GM18526 (cell line): ENCODE results near the gene RALGAPA2.

Experiments used
- POLR2A ChIP-seq: IDR thresholded peaks from 3 replicates; pipeline ENCODE4 v1.6.1; 2011; ENCODE audit not compliant: insufficient read length; ENCODE audit errors: extremely low read depth

Gene RALGAPA2

DNA sequence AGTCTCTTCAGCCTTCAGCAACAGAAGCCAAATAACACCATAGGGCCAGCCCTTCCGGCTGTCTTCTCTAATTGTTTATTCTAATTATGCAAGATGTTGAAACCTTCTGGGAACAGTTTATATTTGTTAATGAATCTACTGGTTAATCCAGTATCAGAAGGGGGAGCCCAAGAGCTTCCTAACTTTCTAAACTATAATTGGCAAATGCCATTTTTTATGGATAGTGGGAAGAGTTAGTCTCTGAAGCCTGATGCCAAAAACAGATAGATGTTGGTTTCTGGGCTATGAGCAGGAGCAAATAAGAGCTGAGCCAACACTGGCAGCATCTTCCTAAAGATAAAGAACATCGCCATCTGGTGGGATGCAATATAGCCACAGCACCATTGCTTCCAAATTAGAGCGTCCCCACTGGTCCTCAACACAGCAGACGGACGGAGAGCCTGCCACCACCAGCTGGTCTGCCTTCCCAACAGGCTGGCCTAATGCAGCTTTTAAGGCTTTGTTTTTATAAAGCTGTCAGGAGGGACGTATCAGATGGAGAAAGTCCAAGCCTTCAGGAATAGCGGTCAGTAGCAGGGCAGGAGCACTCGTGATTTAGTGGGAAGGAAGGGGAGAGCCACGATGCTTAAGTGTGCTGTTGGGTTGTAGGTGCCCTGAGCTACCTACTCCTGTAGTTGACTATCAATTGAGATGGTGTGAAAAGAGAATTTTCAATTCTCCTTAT lies 118.8 kb downstream of the RALGAPA2 start:
- no peak for TF ChIP-seq POLR2A

DNA sequence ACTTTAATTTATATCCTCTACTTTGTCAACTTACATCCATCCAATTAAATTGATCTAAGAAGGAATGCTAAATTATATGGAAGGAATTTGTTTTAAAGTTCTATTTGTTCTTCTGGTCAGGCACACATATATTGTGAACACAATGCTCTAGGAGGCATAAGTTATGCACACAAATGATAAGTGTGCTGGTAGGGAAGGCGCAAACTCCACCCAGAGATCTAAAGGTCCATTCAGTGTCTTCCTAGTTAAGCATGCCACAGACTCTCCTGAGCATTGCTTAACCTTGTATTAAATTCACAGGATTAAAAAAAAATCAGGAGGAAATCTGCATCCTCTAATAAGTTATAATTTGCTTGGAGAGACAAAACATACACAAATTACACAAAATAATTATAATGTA lies 127.3 kb downstream of the RALGAPA2 start:
- no peak for TF ChIP-seq POLR2A

DNA sequence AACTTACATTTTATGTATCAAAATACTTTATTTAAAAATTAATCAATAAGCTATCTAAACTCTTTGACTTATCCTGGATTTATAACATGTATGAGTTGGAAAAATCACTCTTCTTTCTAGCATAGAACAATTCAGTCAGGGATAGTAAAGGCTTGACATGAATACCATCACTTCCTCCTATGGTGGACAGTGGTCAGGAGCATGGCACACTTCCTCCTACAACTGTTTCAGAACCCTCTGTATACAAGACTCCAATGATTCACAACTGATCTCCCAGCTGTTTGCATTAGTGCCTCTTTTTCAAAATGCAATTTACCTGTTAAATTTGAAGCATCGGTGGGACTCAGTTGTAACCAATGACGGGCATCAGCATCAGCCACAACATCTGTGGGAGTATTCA lies 129.7 kb downstream of the RALGAPA2 start:
- no peak for TF ChIP-seq POLR2A

DNA sequence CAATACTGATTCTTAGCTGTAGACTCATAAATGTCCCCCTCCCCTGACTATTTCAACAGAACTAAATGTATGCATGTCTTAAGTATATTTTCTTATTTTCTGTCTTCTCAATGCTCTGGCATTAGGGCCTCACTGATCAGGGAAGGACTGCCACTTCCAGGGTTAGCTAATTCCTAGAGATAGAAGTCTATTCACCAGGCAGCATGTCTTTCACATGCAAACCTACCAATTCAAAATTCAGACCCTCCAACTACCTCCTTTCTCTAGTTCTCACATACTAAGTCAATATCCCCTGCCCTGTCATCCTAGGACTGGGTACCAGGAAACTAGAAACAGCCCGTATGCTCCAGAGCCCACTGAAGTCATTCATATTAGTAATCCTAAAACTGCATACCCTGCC lies 132.3 kb downstream of the RALGAPA2 start:
- no peak for TF ChIP-seq POLR2A

DNA sequence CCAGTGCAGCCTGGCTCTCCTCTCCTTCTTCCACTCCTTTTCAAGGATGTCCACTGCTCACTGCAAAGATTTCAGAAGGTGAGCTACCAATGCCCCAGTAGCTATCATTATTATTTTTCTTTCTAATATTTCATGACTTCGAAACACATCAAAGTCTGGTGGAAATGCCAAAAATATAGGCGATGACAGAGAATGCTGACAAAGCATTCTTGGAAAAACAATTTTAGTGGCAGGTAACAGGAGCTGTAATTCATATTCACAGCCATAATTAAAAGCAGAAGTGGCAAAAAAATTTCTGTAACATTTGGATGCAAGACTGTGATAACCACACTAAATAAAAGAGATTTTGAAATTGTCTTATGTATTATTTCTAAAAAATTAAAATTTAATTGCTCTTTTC lies 133.6 kb downstream of the RALGAPA2 start:
- no peak for TF ChIP-seq POLR2A

DNA sequence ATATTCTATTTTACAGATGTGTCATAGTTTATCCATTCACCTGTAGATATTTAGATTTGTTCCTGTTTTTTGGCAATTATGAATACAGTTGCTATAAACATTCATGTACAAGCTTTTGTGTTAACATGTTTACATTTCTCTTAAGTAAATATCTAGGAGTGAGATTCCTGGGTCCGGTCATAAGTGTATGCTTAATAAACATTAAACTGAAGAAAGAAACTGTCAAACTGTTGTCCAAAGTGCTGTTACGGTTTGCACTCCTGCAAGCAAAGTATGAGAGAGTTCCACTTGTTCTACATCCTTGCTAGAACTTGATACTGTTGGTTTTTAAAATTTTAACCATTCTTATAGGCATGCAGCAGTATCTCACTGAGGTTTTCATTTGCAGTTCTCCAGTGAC lies 138.6 kb downstream of the RALGAPA2 start:
- no peak for TF ChIP-seq POLR2A

DNA sequence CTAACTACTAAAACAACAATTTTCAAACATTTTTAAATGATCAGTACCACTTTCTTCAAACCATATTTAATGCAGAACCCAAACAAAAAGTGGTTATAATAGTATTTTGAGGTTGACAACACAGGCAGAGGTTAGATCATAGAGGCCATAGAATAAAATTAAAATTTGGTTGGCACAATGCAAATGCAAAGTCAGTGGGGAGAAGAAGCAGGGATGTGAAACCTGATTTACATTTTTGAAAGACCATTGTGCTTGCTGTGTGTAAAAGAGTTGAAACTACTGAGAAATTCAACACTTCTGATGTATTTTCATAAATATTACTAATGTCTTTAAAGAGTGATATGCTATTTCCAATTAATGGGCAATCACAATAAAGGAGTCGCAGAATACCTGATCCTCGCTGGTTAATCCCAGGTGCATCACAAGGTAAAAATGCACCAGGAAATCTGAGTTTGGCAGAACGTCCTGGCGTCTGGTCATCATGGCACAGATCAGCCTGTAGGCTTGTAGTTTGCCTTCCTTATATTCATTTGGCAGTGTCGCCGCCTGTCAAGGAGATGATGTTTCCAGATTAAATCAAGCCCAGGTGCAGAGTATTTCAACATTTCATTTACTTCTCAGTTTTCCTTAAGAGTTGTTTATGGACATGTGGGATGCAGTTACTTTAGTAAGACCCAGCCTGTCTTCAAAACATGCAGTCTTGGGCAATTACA lies 141.2 kb downstream of the RALGAPA2 start:
- no peak for TF ChIP-seq POLR2A

DNA sequence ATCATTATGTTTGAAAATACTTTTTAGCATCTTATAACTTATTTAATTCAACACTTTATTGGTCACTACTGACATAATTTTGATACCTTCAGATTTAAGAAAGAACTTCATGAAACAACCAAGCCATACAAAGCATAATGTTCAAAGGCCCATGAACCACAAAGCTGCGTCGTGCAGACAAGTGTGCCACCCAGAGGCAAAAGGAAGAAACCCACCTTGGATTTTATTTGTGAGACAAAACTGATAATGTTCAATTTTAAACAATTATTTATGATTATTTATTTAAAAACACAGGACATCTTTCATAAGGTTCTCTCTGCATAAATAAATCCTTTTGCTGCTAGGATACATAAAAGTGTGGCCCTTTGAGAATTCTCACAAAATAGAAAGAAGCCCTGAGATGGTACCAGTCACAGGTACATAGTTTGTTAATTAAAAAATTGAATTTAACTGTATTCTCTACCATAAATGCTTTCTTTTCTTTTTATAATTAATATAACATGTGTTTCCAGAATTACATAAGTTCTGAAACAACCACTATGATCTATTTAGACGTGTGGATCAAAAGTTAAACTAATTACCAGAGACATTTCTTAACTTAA lies 143.7 kb downstream of the RALGAPA2 start:
- TF ChIP-seq POLR2A = no peak

DNA sequence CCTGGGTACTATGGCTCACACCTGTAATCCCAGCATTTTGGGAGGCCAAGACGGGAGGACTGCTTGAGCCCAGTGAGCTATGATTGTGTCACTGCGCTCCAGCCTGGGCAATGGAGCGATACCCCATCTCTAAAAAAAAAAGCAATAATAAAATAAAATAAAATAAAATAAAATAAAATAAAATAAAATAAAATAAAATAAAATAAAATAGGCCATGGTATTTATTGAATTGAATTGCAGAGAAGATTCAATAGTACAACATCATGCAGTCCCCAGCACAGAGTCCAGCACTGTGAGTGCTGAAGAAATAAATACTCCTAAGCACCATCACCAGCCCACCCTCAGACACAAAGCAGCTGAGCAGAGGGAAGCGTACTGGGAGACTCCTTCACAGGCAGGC lies 144.7 kb downstream of the RALGAPA2 start:
- TF ChIP-seq POLR2A = no peak

DNA sequence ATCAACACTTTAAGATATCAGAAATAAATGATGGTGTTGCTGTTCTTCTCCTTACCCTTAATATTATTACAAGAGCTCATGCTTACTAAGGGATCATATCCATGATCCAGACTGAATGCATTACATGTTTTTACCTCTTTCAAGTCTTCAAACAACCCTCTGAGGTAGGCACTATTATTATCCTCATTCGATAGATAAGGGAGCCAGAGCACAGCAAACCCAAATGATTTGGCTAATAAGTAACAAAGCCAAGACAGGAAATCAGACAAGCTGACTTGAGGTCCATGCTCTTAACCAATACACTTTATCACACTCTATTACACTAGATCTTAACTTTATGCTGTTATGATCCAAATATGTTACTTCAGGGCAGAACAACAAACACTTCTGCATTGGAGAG lies 145.9 kb downstream of the RALGAPA2 start:
- TF ChIP-seq POLR2A = no peak

DNA sequence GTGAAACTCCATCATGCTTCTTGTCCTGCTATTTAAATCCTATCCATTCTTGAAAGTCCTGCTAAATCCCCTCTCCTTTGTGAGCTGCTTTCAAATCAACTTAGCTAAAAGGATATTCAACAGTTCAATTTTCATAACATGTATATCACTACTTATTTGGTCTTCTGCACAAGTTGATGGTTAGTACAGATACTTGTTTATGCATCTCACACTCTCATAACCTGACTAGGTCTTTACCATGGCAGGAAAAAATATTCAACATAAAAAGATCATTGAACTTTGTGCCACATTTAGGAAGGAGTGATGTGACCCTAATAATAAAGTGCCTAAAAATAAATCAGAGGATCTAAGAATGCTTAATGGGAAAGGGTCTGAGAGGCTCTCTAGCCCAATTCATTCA lies 148.2 kb downstream of the RALGAPA2 start:
- no peak for TF ChIP-seq POLR2A

DNA sequence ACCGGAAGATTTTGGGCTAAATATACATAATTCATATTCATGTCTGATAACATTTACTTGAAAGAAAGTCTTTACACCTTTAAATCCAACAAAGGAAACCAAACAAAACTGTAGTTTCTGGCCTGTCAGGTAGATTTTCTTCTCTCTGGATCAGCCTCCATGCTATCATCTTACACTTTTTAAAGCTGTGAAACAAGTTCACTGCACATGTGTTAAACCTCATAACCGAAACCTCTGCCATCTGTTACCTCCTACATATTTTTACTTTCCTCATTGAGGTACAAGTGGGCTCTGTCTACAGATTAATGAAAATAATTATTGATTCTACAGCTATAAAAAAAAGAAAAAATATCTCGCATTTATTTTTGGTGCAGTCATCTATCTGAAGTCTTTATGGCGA lies 149.9 kb downstream of the RALGAPA2 start:
- no peak for TF ChIP-seq POLR2A

DNA sequence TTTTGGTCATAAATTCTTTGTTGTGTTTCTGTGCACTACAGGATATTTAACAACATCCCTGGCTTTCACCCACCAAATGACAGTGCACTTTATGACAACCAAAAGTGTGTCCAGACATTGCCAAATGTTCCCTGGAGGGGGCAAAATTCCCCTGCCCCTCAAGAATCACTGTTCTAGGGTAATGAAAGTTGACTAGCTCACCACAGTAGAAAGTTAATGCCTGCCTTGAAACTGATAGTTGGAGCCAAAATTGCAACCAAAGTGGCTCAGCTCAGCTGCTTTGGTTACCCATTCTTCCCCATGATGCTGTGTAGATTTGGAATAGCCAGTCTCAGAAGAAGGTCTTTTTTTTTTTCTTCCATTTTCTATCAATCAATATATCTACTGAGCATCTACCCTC lies 150.6 kb downstream of the RALGAPA2 start:
- TF ChIP-seq POLR2A = no peak

DNA sequence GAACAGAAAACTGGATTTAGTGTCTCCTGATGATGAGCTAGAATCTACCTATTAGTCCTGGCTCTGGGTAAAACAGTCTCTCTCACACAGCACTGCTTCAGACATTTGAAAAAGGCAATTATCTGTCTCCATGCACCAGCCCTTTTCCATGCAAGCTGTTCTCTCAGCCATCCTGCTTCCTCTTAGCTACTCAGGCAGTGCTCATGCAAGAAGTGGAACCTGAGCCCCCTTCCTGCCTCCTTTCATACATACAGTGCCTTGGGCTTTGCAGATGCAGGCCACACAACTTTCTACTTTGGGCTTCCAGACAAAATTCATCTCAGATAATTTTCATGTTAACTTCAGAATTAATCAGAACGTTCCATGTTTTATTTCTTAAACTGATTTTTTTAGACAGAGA lies 151.3 kb downstream of the RALGAPA2 start:
- TF ChIP-seq POLR2A = no peak

DNA sequence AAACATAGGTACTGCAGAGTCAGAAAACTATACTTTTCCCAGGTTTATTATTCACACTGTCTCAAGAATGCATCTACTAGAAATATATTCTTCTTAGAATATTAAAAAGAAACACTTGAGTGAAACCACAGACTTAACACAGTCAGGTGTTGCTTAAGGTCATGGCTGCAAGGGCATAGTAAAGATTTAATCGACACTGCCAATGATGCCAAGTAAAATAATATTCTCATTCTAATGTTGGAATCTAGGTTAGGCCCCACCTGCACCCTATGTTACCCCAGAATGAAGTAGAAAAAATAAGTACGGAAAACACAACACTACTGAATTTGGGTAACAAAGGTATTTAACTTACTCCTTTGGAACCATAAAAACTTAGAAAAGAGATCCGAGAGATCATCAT lies 155.0 kb downstream of the RALGAPA2 start:
- TF ChIP-seq POLR2A = no peak

DNA sequence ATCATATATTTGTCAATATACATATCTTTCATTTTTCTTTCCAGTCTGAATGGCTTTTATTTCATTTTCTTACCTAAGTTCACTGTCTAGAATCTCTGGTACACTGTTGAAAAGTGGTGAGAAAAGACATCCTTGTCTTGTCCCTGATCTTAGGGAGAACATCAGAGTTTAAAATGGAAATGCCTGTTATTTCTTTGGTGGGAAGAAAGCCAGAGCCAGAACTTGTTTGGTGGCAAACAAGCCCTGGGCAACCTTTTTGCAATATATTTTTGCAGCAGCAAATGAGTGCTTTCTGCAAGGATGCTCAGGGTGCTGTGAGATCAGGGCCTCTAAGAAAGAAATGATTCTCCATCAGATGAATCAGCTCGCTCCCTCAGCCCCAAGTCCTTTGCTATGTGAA lies 156.6 kb downstream of the RALGAPA2 start:
- TF ChIP-seq POLR2A = no peak
